Pancreas (tissue), 10 donors: Measurements from ENCODE around the gene SERTM1. TPM values are rescaled to one million over a fixed set of nuclear protein-coding genes. Genes with fewer than 3 reads are reported as not detected.

Experiments used
- ATAC-seq, 4 donors: fragments of 200-7000 bp; cut with Tn5 transposase; one replicate each; pipeline versions ENCODE4 v1.8.0 to v1.9.1; 2020; ENCODE audit warnings: mild to moderate bottlenecking in 4 of 4, moderate library complexity in 4 of 4
- DNase-seq, 6 donors: peaks; one replicate each; pipeline ENCODE4 v3.0.0-alpha.2; 2020
- FAIRE-seq: peaks from 2 replicates; lab custom pipeline; 2012; peaks lifted over from hg19 to GRCh38; lab: Jason Lieb, UNC
- H3K27ac ChIP-seq, 4 donors: fragments of 200-600 bp; sonication (generic); 1 replicate in 3 of 4; 2 replicates in 1 of 4; pipeline versions ENCODE4 v1.5.0 to v1.8.0; 2020
- H3K27me3 ChIP-seq, 4 donors: fragments of 200-600 bp; one replicate each; pipeline ENCODE4 v1.8.0; 2021
- H3K36me3 ChIP-seq, 3 donors: fragments of 200-600 bp; sonication (generic) in 1 of 3; one replicate each; pipeline versions ENCODE4 v1.5.0 to v1.8.0; 2020 to 2021
- H3K4me1 ChIP-seq, 3 donors: fragments of 200-600 bp; one replicate each; pipeline ENCODE4 v1.8.0; 2021
- H3K4me3 ChIP-seq, 4 donors: fragments of 200-600 bp; sonication (generic) in 2 of 4; one replicate each; pipeline versions ENCODE4 v1.5.0 to v1.8.0; 2020 to 2021
- H3K9me3 ChIP-seq, 4 donors: fragments of 200-600 bp; one replicate each; pipeline ENCODE4 v1.8.0; 2021
- CTCF ChIP-seq, 4 donors: fragments of 200-600 bp; sonication (generic) in 3 of 4; IDR thresholded peaks; one replicate each; pipeline versions ENCODE4 v1.5.0 to v1.8.0; 2021; ENCODE audit warnings: antibody characterized with exemption in 4 of 4
- WGBS, 2 donors: extraction: QIAGEN DNeasy Blood & Tissue Kit; methylation state at CpG; one replicate each; pipeline ENCODE4 v1.1.7; 2013; 5-methylcytosine and 5-hydroxymethylcytosine counted together
- intact Hi-C, 3 donors: fragments of 100-400 bp; cut with DNase I; formaldehyde crosslinking; loops; one replicate each; pipeline versions ENCODE4 v1.11.1 to v1.14.2; 2022
- polyA plus RNA-seq, 2 donors: library from polyadenylated mRNA; stranded (reverse); fragments of 200-250 nt; gene quantifications; one replicate each; pipeline ENCODE4 v1.2.3, GENCODE V29; 2013
- total RNA-seq, 6 donors: library from RNA; stranded (reverse); fragmentation: NEBNext Ultra II Directional in 4 of 6; extraction: Animal tissue kit (Norgen Biotek cat#: 25700) in 4 of 6; gene quantifications; one replicate each; pipeline versions ENCODE4 v1.2.1 to v1.2.4, GENCODE V29; 2021 to 2023
- donor health status: healthy with polysubstance abuse.
- donor health status: DM: no; HTN: no; CAD: no; lungs with moderate emphysema.
- donor health status: DM: no; HTN: no; CAD: no.
- donor health status: control.
- donor health status: control.
- donor health status: Bipolar disorder and iron deficiency.
- donor health status: DM: yes; HTN: yes; CAD: no.
- donor health status: DM: no; HTN: no; CAD: no.
- donor health status: DM: no; HTN: no; CAD: no.
- donor health status: DM: yes; HTN: yes; CAD: no.

The SERTM1 gene
- total and polyA plus RNA-seq, 8 donors: 0.04 to 1.1 (median 0.25) TPM; not detected in 2

GRCh38 chr13:36683701-36684100, 9.9 kb downstream of the SERTM1 start:
- FAIRE-seq: no peak
- Histone ChIP-seq H3K4me3 (no peak overlapping the region), H3K4me1 (no peaks in the 10 kb centered on the region), H3K36me3 (no peaks in the 10 kb centered on the region), H3K27ac (no peak overlapping the region), H3K27me3 (no peaks in the 10 kb centered on the region), H3K9me3 (no peaks in the 10 kb centered on the region)
- intact Hi-C loops: no loop called here
- DNase-seq: no peak
- ATAC-seq: no peak
- TF ChIP-seq CTCF (IDR thresholded peaks at IDR 0.05): no peak
- WGBS, 2 donors: 78 to 90% methylated on average over 6 of the region's 6 CpGs

- Histone ChIP-seq H3K4me3 (no peak overlapping the region), H3K4me1 (no peaks in the 10 kb centered on the region), H3K27ac (no peak overlapping the region), H3K9me3 (no peaks in the 10 kb centered on the region), H3K36me3 (no peaks in the 10 kb centered on the region), H3K27me3 (no peaks in the 10 kb centered on the region)
- DNase-seq: no peak
- TF ChIP-seq CTCF (IDR thresholded peaks at IDR 0.05): no peak
- intact Hi-C loops: no loop called here
- no peak for ATAC-seq
- FAIRE-seq: no peak
- 17 to 56% methylated on average over 1 of the region's 1 CpG for WGBS, 2 donors
Measured at GRCh38 chr13:36685927-36686326, 12.1 kb downstream of the SERTM1 start.

- WGBS, 2 donors: 50 to 54% methylated on average over 9 of the region's 9 CpGs
- no peak for ATAC-seq
- intact Hi-C loops: no loop called here
- Histone ChIP-seq H3K4me1 (no peaks in the 10 kb centered on the region), H3K27me3 (no peaks in the 10 kb centered on the region), H3K27ac (no peak overlapping the region), H3K36me3 (no peaks in the 10 kb centered on the region), H3K4me3 (no peak overlapping the region), H3K9me3 (no peaks in the 10 kb centered on the region)
- no peak for FAIRE-seq
- DNase-seq: no peak
- TF ChIP-seq CTCF (IDR thresholded peaks at IDR 0.05): no peak
Measured at GRCh38 chr13:36696410-36697010, 22.7 kb downstream of the SERTM1 start.

- FAIRE-seq (no peak), DNase-seq (no peak), ATAC-seq (no peak)
- Histone ChIP-seq H3K4me1 (no peaks in the 10 kb centered on the region), H3K36me3 (no peaks in the 10 kb centered on the region), H3K4me3 (no peak overlapping the region), H3K9me3 (no peaks in the 10 kb centered on the region), H3K27ac (no peak overlapping the region), H3K27me3 (no peaks in the 10 kb centered on the region)
- WGBS, 2 donors: 57 to 73% methylated on average over 5 of the region's 5 CpGs
- TF ChIP-seq CTCF (IDR thresholded peaks at IDR 0.05): no peak
- intact Hi-C loops: no loop called here
Measured at GRCh38 chr13:36700170-36700569, 26.4 kb downstream of the SERTM1 start.

- 46 to 68% methylated on average over 1 of the region's 1 CpG for WGBS, 2 donors
Measured at GRCh38 chr13:36706755-36707154, 32.9 kb downstream of the SERTM1 start.

More at GRCh38 chr13:36706755-36707154, 32.9 kb downstream of the SERTM1 start:
- Histone ChIP-seq H3K36me3 (no peaks in the 10 kb centered on the region), H3K27me3 (no peaks in the 10 kb centered on the region), H3K4me3 (no peak overlapping the region), H3K9me3 (no peaks in the 10 kb centered on the region), H3K27ac (no peak overlapping the region), H3K4me1 (no peaks in the 10 kb centered on the region)
- no peak for TF ChIP-seq CTCF (IDR thresholded peaks at IDR 0.05)
- ATAC-seq (no peak), DNase-seq (no peak), FAIRE-seq (no peak)
- intact Hi-C loops: no loop called here
